T-helper 2 cell (primary cell): Measurements from ENCODE around the gene RPUSD2.
A peak's percentile ranks its signal among the peaks of the same experiment; 100 is the strongest.
"Not testable (repeated sequence)": the region's sequence is repeated elsewhere in the genome, so short reads cannot be mapped to it uniquely, and the experiment has no call there.

Experiments used
- DNase-seq, 5 experiments: peaks; one replicate each; pipeline versions ENCODE4 v3.0.0 to v3.0.0-alpha.2; 2012 to 2022

RPUSD2 gene

DNA sequence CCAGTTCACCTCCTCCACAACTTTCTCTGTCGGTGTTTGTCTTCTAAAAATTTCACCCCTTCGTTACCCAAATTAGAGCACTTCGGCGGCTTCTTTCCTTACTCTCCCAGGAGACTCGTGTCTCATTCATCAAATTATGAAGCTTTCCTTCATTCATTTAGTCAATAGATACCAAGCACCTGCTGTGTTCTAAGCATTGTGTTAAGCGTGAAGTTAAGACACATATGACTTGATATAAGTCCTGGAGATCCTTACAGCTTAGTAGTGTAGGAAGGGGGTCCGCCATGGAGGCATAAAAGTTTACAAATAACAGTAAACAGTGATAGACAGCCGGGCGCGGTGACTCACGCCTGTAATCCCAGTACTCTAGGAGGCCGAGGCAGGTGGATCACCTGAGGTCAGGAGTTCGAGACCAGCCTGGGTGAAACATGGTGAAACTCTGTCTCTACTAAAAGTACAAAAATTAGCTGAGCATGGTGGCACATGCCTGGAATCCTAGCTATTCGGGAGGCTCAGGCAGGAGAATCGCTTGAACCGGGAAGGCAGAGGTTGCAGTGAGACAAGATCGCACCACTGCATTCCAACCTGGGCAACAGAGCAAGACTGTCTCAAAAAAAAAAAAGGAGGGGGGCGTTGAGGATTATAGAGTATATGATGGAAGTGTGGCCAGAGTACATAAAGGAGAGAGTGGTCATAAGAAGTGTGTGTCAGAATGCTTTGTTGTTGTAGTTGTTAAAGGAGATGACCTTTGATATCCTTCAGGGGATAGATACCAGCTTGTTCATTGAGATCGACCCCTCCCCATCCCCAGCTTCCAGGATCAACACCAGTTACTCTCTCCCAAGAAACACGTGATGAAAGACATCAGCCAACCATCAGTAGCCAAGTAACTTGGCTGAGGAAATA, 3.5 kb upstream of the RPUSD2 start:
- DNase-seq, result no peak

DNA sequence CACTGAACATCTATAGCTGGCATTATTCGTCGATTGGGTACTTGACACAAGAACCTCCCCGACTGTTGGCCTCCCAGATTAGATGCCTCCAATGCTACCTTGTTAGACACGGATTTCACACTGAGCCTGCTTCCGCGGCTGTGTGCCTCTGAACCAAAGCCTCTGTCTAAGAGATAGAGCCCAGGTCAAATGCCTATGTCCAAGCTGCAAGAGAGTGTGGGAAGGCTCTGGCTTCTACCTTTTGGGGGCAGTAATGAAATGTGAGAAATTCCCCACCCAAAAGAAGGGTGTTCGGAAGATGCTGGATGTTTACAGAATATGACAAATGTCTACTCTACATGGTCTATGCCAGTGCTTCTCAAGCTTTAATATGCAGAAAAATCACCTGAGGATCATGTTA, 2.0 kb upstream of the RPUSD2 start:
- no peak for DNase-seq

DNA sequence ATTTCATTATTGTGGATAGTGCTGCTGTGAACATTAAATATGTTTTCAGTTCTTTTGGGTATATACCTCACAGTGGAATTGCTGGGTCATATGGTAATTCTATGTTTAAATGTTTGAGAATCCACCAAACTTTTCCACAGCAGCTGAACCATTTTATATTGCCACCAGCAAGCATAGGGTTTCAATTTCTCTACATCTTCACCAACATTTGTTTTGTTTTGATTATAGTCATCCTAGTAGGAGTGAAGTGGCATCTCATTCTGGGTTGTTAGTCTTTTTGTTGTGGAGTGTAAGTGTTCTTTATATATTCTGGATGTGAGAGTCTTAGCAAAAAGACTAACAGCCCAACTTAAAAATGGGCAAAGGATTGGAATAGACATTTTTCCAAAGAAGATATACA, 6.0 kb downstream of the RPUSD2 start:
- DNase-seq, result no peak

DNA sequence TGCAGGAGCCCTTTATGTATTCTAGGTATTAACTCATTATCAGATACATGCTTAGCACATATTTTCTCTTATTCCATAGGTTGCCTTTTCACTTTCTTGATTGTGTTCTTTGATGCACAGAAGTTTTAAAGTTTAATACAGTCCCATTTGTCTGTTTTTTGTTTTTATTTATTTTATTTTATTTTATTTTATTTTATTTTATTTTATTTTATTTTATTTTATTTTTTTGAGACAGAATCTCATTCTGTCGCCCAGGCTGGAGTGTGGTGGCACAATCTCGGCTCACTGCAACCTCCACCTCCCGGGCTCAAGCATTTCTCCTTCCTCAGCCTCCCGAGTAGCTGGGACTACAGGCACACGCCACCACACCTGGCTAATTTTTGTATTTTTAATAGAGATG, 7.8 kb downstream of the RPUSD2 start:
- DNase-seq, result not testable (repeated sequence)

DNA sequence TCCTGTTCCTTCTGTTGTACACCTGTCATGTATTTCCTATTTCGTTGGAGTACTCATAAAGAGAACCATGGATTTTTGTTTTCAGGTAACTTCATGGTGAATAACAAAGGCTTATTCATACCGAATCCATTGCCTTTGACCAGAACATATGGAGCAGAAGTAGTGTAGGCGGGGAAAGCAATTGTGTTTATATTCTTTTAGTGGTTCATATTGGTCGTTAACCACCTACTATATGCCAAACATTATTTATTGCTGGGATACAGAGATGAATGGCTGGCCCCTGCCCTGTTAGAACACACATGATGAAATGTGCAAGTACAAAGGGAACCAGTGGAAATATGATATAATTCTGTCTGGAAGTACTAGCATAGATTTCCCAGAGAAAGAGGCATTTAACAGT, 9.8 kb downstream of the RPUSD2 start:
- DNase-seq, result no peak

DNA sequence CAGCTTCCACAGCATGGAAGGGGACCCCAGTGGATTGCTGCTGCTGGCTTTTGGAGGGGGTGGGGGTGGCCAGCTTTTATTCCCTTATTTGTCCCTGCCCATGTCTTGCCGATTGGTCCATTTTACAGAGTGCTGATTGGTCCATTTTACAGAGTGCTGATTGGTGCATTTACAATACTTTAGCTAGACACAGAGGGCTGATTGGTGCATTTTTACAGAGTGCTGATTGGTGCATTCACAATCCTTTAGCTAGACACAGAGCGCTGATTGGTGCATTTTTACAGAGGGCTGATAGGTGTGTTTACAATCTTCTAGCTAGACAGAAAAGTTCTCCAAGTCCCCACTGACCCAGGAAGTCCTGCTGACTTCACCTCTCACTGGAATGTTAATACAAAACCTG, 12.7 kb downstream of the RPUSD2 start:
- DNase-seq, result not testable (repeated sequence)

DNA sequence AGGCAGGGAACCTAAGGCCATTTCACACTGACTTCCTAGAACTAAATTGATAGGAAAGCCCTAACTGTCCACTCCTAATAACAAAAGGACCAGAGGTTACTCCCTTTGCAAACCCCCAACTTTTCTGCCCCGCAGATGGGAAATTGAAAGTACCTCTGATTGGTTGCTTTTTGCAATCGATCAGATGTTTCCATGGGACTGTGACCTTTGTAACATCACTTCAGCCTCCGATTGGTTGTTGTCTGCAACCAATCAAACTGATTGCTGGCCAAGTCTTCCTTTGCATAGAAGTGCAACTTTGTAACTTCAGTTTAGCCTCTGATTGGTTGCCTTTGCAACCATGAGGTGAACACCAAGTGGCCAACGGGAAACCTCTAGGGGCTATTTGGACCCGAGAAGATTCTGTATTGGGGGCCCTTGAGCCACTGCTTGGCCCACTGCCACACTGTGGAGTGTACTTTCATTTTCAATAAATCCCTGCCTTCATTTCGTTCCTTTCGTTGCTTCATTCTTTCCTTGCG, 13.7 kb downstream of the RPUSD2 start:
- DNase-seq, result peak in 2 of 5 experiments; percentile 3 to 73

DNA sequence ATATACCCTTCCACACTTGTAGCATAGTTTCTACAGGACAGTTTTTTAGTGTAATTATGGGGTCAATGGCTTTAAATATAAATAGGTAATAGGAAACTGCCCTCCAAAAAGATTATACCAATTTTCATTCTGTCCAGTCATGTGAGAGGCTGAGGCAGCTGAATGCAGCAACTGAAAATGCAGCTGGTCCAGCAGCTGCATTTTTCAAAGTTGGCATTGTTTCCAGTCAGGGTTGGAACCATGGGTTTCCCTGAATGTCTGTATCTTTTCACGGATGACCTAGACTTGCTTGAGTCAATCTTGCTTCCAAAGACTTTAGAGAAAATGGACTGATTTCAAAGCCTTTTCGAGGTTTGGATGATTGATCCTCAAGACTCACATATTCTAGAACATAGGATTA, 15.1 kb downstream of the RPUSD2 start:
- no peak for DNase-seq

DNA sequence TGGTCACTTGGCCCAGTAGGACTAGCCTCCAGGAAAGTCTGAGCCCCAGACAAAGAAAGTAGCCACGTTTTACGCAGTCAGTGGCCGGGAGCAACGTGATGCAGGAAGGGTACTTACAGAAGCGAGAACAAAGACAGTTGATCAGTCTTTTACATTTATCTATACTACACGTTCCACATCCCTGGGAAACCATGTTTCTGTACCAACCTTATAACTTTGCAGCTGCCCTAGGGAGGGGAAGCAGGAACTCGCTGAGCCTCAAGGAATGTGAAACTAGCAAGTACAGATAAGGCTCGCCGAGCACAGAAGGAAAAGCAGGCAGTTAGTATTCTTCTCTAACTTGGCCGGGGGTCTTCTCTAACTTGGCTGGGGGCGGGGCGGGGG, 21.6 kb downstream of the RPUSD2 start:
- DNase-seq, result no peak

DNA sequence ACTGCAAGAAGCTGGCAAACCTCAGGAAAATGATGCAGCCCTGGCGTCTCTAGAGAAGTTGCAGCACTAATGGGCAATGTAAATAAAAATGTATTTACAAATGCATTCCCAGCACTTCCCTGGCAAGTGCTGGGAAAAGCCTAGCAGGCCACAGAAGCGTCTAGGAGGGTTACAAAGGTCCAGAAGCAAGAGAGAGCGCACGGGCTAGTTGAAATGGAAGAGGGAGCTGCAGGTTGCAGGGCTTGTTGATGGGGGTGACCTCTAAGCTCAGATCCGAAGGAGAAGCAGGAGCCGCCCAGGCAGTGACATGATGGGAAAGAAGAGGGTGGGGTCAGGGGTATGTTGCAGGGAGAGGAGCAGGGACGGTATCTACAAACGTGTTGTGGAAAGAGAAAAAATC, 22.3 kb downstream of the RPUSD2 start:
- no peak for DNase-seq

DNA sequence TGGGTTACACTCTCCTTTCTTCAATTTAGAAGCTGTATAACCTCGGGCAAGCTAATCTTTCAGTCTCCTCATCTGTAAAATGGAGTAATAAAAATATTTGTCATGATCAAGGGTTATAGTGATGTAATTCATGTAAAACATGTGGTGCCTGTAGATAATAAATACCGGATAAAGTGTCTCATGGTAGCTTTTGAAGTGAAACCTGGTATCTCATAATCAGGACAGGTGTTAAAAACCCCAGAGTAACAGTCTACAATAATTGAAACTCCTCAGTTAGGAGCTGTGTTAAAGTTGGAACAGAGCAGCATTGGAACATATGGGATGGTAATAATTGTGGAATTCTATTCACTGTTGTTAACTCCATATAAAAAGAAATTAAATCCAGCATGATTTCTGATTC, 24.1 kb downstream of the RPUSD2 start:
- DNase-seq, result peak in 2 of 5 experiments; percentile 28 to 51

DNA sequence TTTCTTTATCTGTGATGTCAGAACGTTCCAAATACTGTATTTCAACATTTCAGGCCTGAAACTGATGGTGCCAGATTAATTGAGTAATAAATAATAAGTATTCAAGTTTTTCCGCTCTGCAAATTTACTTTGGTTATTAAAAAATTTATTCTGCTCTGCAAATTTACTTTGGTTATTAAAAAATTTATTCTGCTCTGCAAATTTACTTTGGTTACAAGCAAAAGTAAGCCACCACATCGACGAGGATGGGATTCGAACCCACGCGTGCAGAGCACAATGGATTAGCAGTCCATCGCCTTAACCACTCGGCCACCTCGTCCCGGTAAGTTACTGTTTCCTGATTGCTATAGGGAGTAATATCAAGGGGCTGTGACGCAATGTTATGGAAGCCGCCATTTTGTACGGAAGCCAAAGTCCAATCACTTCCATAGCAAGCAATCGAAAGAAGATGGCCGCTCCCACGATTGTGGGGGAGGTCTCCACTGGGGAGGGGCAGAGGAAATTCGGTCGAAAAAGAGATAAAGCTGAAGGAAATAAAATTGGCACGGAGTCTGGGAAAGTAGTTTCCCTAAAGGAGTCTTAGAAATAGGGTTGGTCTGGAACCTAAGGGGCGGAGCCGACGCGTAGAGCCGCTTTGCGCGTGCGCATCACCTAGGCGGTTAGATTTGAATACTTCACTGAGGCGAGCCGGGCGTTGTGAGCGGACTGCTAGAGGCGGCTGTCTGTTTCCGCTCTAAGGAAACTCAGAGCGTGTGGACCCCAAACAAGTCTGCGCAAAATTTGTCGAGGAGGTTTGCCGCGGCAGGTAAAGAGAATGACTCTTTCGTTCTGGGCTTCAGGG, 24.7 kb downstream of the RPUSD2 start, which contains the start of gene KNL1:
TSS of gene KNL1 (plus strand) at position 662 of the 841 bp plus-strand sequence. CDS start 8,683 bp downstream, outside the sequence.
- DNase-seq, result peak; percentile 75 to 93 (median 82)

DNA sequence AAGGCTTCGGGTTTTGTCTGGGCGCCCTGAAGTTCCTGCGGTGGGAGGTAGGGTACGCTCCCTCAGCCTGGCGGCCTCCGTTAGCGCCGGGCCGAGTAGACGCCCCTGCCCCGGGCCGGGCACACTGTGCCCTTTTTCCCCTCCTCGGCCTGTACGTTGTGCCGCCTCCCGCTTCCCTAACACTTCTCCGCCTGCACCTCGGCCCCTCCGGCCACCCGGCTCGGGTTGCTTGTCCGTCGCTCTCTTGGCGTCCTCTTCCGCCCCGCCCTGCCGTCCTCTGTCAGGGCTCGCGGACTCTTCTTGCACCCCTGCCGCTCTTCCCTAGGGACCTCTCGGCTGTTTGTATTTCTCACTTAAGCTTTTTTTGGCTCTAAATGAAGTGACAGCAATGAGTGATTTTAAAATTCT, 25.3 kb downstream of the RPUSD2 start:
- no peak for DNase-seq

DNA sequence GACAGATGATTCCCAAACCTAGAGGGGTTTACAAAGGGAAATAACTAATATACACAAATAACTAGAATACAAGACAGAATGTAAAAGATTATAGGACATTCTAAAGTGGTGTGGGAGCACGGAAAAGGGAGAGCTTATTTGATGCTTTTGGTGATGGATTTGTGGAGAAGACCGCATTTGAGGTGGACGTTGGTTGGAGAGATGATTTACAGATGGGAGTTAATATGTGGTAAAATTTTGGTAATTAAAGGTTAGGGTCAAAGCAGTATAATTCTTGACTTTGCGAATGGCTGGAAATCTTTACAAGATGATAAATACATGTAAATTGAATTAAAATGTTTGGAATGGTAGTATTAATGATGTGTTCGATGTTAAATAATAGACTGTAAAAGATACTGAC, 26.1 kb downstream of the RPUSD2 start:
- no peak for DNase-seq

DNA sequence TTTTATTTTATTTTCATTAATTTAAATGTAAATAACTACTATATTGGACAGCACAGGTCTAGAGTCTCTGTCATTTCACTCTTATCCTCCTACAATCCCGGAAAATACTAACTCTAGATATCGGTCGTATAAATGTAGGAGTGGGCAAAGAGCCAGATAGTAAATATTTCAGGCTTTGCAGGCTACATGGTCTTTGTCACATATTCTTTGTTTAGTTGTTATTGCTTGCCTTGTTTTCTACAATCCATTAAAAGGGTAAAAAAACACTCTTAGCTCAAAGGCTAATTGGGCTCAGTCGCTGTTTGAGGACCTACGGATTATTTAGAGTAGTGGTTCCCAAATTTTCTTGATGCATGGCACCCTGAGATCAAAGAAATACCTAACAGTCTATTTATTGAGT, 26.7 kb downstream of the RPUSD2 start:
- no peak for DNase-seq

DNA sequence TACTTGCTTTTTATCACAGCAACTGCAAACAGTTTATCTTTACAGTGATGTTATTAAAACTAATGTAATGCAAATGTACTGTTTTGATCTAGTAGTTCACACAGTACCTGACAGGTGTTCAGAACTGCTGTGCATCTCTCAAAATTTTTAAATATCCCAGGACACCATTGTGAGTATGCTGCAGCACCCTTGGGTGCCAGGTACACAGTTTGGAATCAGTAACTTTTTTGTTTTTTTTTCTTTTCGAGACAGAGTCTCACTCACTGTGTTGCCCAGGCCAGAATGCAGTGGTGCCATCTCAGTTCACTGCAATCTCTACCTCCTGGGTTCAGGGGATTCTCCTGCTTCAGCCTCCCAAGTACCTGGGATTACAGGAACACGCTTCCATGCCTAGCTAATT, 27.9 kb downstream of the RPUSD2 start:
- no peak for DNase-seq

DNA sequence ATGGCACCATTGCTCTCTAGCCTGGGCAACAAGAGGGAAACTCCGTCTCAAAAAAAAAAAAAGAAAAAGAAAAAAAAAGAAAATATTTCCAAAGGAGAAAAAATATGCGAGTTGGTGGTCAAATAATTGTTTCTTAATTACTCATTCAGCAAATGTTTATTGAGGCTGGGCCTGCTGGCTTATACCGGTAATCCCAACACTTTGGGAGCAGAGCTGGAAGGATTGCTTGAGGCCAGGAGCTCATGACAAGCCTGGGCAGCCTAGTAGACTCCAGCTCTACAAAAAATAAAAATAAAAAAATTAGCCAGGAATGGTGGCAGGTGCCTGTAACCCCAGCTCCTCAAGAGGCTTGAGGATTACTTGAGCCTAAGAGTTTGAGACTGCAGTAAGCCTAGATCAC, 29.0 kb downstream of the RPUSD2 start:
- DNase-seq, result no peak

DNA sequence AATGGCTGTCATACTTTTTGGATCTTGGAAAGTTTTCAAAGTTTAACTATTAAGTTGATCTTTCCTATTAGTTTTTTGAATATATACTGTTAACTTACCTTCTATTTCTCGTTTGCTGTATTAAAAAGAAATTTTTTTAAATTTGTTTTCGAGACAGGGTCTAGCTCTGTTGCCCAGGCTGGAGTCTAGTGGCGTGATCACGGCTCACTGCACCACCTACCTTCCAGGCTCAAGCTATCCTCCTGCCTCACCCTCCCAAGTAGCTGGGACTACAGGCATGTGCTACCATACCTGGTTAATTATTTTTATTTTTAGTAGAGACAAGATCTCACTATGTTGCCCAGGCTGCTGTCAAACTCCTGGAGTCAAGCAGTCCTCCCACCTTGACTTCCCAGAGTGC, 29.6 kb downstream of the RPUSD2 start:
- no peak for DNase-seq

DNA sequence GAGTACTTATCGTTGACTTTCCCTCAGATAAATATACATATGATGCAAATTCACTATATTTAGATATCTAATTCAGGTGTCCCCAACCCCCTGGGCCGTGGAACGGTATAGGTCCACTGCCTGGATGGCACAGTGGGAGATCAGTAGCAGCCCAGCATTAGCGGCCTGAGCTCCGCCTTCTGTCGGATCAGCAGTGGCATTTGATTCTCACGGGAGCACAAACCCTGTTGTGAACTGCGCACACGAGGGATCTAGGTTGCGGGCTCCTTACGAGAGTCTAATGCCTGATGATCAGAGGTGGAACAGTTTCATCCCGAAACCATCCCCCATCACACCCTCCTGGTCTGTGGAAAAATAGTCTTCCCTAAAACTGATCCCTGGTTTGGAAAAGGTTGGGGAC, 31.9 kb downstream of the RPUSD2 start:
- no peak for DNase-seq

DNA sequence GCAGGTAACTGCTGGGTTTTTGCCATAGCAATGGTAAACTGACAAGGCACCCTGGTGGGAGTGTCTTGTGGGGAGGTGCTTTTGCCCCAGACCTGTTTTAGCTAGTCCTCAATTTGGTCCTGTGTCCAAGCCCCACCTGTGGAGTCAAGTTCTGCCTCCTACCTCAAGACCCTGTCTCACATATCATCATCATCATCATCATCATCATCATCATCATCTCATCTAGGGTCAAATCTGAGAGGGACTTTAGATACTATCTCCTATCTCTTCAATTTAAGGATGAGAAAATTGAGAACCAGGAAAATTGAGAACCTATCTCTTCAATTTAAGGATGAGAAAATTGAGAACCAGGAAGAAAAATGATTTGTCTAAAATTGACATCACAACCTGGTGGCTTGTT, 34.8 kb downstream of the RPUSD2 start:
- DNase-seq, result no peak

DNA sequence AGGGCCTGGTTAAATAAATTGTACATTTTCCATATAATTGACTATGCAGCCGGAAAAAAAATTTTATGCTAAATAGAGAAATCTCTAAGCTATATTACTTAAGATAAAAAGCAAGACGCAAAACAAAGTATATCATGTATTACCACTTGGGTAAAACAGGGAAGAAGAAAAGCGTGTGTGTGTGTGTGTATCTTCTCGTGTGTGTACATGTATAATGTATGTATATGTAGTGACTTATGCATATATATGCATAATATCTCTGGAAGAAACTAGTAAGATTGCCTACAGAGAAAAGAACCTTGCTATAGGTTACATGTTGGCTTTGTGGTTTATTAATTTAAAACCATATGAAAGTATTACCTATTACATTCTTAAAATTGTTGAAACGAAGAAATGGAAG, 44.0 kb downstream of the RPUSD2 start:
- no peak for DNase-seq

DNA sequence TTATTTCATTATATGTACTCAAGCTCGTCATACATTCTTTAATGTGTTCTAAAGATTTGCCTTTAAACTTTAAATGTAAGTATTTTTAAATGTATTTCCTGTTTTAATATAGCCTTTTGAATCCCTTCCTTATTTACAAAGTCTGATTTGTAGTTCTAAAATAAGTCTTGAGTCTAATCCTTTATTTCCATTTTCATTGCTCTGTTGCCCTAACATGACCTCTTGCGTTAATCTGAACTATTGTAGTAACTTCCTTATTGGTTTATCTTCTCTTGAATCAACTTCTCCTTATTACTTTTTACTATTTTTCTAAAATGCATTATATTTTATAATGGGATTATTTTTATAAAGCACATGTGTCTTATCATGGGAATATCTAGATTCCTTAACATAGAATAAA, 48.9 kb downstream of the RPUSD2 start:
- DNase-seq, result no peak

DNA sequence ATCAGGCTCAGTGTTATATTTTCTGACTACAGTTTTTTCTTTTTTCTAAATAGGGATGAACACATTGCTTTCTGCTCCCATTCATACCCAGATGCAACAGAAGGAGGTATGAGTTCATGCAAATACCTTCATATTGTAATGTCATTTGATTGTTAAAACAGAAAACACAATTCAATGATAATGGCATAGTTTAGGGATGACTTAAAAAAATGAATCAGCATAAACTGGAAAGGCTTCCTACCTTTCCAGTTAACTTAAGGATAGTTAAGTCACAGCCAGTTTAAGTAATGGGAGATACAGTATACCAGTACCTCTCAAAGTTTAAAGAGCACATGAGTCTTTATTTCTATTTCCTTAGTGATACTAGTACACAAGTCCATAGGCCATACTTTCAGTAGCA, 49.8 kb downstream of the RPUSD2 start:
- no peak for DNase-seq

DNA sequence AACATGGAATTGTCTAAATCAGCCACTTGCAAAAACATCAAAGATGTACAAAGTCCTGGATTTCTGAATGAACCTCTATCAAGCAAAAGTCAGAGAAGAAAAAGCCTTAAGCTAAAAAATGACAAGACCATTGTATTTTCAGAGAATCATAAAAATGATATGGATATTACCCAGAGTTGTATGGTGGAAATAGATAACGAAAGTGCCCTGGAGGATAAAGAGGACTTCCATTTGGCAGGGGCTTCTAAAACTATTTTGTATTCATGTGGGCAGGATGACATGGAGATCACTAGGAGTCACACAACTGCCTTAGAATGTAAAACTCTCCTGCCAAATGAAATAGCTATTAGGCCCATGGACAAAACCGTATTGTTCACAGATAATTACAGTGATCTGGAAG, 54.3 kb downstream of the RPUSD2 start:
- DNase-seq, result no peak
